HepG2 (cell line): Measurements from ENCODE around the gene TMEM130. TPM values are rescaled to one million over a fixed set of nuclear protein-coding genes. Genes with fewer than 3 reads are reported as not detected.

ENCODE experiments used
- ATAC-seq: fragments of 200-7000 bp; cut with Tn5 transposase; 3 replicates; pipeline ENCODE4 v1.9.1; 2020; ENCODE audit warnings: mild to moderate bottlenecking, moderate library complexity
- BruUV-seq: library from RNA; stranded (reverse); fragments of 400-500 nt; replicated peaks from 2 replicates; lab custom pipeline; 2021; lab: Mats Ljungman, UMichigan
- CTCF ChIA-PET: fragments of 300-600 bp; formaldehyde crosslinking; extraction: SDS; loops from one replicate; lab custom pipeline; 2021; ENCODE audit warnings: low total read pairs, inconsistent platforms, low intra/inter-chr PET ratio; lab: Yijun Ruan, JAX
- POLR2A ChIA-PET: fragments of 350-600 bp; sonication (Branson Sonifier 250); formaldehyde crosslinking; loops from one replicate; lab custom pipeline; 2020; ENCODE audit warnings: antibody characterized with exemption, inconsistent platforms; lab: Yijun Ruan, JAX
- DNase-seq: peaks from one replicate; pipeline ENCODE4 v3.0.0-alpha.2; 2015; ENCODE audit warnings: low spot score
- FAIRE-seq: peaks from 3 replicates; lab custom pipeline; 2011; peaks lifted over from hg19 to GRCh38; lab: Jason Lieb, UNC
- H2AFZ ChIP-seq: one replicate; pipeline ENCODE4 v1.6.1; 2011; ENCODE audit warnings: low read length, inconsistent platforms
- H3K27ac ChIP-seq: fragments of 300-600 bp; 3 replicates; pipeline ENCODE4 v1.8.0; 2011; ENCODE audit warnings: mixed run types, mild to moderate bottlenecking, mixed read lengths, low read length, inconsistent platforms; ENCODE audit not compliant: insufficient read depth; ENCODE audit errors: extremely low read length
- H3K27me3 ChIP-seq, 2 experiments: fragments of 200-600 bp in 1 of 2; 2 replicates in 1 of 2; 3 replicates in 1 of 2; pipeline versions ENCODE4 v1.6.0 to v1.8.0; 2011; ENCODE audit warnings: low read length in 2 of 2, mild to moderate bottlenecking in 2 of 2, moderate library complexity in 2 of 2, inconsistent platforms in 1 of 2; ENCODE audit not compliant: insufficient read depth in 2 of 2, control insufficient read depth in 1 of 2
- H3K36me3 ChIP-seq, 2 experiments: fragments of 200-600 bp in 1 of 2; replicated peaks in 1 of 2; 2 replicates in 1 of 2; 3 replicates in 1 of 2; pipeline versions ENCODE4 v1.5.1 to v1.8.0; 2011; ENCODE audit warnings: low read length in 2 of 2, inconsistent platforms in 1 of 2; ENCODE audit not compliant: insufficient read depth in 2 of 2, control insufficient read depth in 1 of 2
- H3K4me1 ChIP-seq: 2 replicates; pipeline ENCODE4 v1.5.1; 2012; ENCODE audit warnings: low read length, inconsistent platforms; ENCODE audit not compliant: insufficient read depth
- H3K4me2 ChIP-seq: 2 replicates; pipeline ENCODE4 v1.6.0; 2011; ENCODE audit warnings: low read depth, low read length, inconsistent platforms
- H3K4me3 ChIP-seq, 3 experiments: fragments of 200-600 bp in 1 of 3; sonication (generic), shearing (Covaris generic) in 1 of 3; replicated peaks in 1 of 3; 2 replicates each; pipeline ENCODE4 v1.5.1; 2011 to 2016; ENCODE audit warnings: low read length in 3 of 3, inconsistent platforms in 2 of 3, low read depth in 2 of 3, mild to moderate bottlenecking in 2 of 3, control low read depth in 1 of 3, mixed read lengths in 1 of 3; ENCODE audit not compliant: insufficient read depth in 1 of 3
- H3K79me2 ChIP-seq: one replicate; pipeline ENCODE4 v1.6.1; 2011; ENCODE audit warnings: low read length, inconsistent platforms; ENCODE audit not compliant: insufficient read depth
- H3K9ac ChIP-seq: 2 replicates; pipeline ENCODE4 v1.6.0; 2011; ENCODE audit warnings: mild to moderate bottlenecking, low read depth, low read length, inconsistent platforms; ENCODE audit not compliant: insufficient read depth
- H3K9me3 ChIP-seq: 2 replicates; pipeline ENCODE4 v1.5.1; 2012; ENCODE audit warnings: mild to moderate bottlenecking, low read length
- H4K20me1 ChIP-seq: 2 replicates; pipeline ENCODE4 v1.6.0; 2011; ENCODE audit warnings: inconsistent platforms, mild to moderate bottlenecking, low read length, moderate library complexity; ENCODE audit not compliant: insufficient read depth
- ZNF282 ChIP-seq: fragments of 450-650 bp; IDR thresholded peaks from 2 replicates; pipeline ENCODE4 v1.6.1; 2018; ENCODE audit not compliant: partially characterized antibody
- ZNF460 ChIP-seq: sonication (generic); formaldehyde crosslinking; IDR thresholded peaks from 2 replicates; pipeline ENCODE4 v1.5.1; 2020; ENCODE audit warnings: missing genetic modification reagents, mild to moderate bottlenecking, borderline replicate concordance
- ZNF629 ChIP-seq: sonication (generic); formaldehyde crosslinking; conservative IDR thresholded peaks from 2 replicates; pipeline ENCODE4 v1.5.0; 2020; ENCODE audit warnings: missing genetic modification reagents
- ZZZ3 ChIP-seq: sonication (generic); formaldehyde crosslinking; IDR thresholded peaks from 2 replicates; pipeline ENCODE4 v1.4.0; 2020; ENCODE audit warnings: missing genetic modification reagents, mild to moderate bottlenecking, borderline replicate concordance
- WGBS: methylation state at CpG from one replicate; pipeline ENCODE4 v1.1.6; 2017; ENCODE audit warnings: low lambda C conversion rate; 5-methylcytosine and 5-hydroxymethylcytosine counted together
- in situ Hi-C: cut with HindIII; loops from 2 replicates; pipeline ENCODE4 v1.10.0; 2017; ENCODE audit warnings: low pct_unique_long_range_greater_than_20kb; ENCODE audit not compliant: extremely low pct_ligation_motif_present
- intact Hi-C: fragments of 100-400 bp; cut with micrococcal nuclease; formaldehyde crosslinking; loops from one replicate; pipeline ENCODE4 v1.10.0; 2022; ENCODE audit not compliant: unreplicated experiment
- polyA plus RNA-seq, 8 experiments: library from polyadenylated mRNA; depleted of rRNA in 3 of 8; stranded (reverse) in 7 of 8; unstranded in 1 of 8; fragments of >200 nt; fragmentation: Illumina TruSeq in 4 of 8; extraction: Trizol in 4 of 8; gene quantifications; 2 replicates each; pipeline versions ENCODE4 v1.2.1 to v1.2.3, GENCODE V29; 2011 to 2016; ENCODE audit warnings: low read depth in 4 of 8, missing spikeins in 1 of 8, mixed read lengths in 1 of 8; ENCODE audit not compliant: insufficient read depth in 1 of 8
- total RNA-seq, 5 experiments: library from RNA; depleted of rRNA; stranded (reverse); fragments of >200 nt; fragmentation: Illumina TruSeq; extraction: Trizol; gene quantifications; 2 replicates each; pipeline ENCODE4 v1.2.3, GENCODE V29; 2016; ENCODE audit warnings: low read depth in 1 of 5
- TF ChIP-seq, protein P1 (sequence below): sonication (generic); formaldehyde crosslinking; IDR thresholded peaks from 2 replicates; pipeline ENCODE4 v1.5.1; 2020; ENCODE audit warnings: mild to moderate bottlenecking, missing genetic modification reagents, borderline replicate concordance
- TF ChIP-seq, protein P2 (sequence below): sonication (generic); formaldehyde crosslinking; IDR thresholded peaks from 2 replicates; pipeline ENCODE4 v1.8.1; 2023; ENCODE audit warnings: mild to moderate bottlenecking, missing genetic modification reagents
- TF ChIP-seq, protein P3 (sequence below): sonication (generic); formaldehyde crosslinking; IDR thresholded peaks from 2 replicates; pipeline ENCODE4 v1.5.1; 2020; ENCODE audit warnings: missing genetic modification reagents, mild to moderate bottlenecking, borderline replicate concordance
- TF ChIP-seq, protein P4 (sequence below): sonication (generic); formaldehyde crosslinking; IDR thresholded peaks from 2 replicates; pipeline ENCODE4 v1.4.0; 2020; ENCODE audit warnings: missing genetic modification reagents

The TMEM130 gene
- total and polyA plus RNA-seq, 2 of the 13 experiments (the other 11 are each of a cell fraction or from before 2014, with no cell fraction given), result not detected

DNA sequence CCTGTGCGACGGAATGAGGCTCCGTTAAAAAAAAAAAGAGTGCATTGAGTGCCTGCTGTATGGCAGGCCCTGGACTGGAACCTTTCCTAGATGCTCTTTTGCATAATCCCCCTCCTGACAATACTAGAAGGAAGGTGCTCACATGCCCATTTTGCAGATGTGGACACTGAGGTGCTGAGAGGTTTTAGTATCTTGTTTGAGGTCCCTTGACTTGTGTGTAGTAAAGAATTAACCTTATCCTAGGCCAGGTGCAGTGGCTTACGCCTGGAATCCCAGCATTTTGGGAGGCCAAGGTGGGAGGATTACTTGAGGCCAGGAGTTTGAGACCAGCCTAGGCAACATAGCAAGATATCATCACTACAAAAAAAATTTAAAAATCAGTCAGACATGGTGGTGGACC lies 46.6 kb downstream of the TMEM130 start:
- no peak overlapping the region for H3K9ac ChIP-seq

DNA sequence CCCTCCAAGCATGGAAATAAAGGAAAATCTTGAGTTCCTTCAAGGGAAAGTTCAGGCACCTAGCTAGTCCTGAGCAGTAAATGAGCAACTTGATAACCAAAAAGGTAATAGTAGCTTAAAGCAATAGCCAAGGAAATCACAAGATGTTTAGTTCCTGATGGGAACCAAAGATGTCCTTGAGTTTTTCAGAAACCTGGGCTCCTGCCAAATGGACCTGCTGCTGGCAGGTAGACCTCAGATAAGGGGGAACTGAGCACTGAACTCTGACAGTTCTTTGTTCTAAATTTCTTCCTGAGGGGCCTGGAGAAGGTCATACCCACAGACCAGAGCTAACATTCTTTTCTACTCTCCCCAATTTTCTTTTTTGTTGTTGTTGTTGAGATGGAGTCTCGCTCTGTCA lies 48.5 kb downstream of the TMEM130 start:
- no peak for ATAC-seq
- no TSS peak for BruUV-seq
- in situ Hi-C loops (no loop called here), intact Hi-C loops (no loop called here)
- Histone ChIP-seq H3K9me3 (no peaks in the 10 kb centered on the region), H3K27me3 (no peaks in the 10 kb centered on the region; a peak in 1 of 5 replicates), H3K36me3 (no peaks in the 10 kb centered on the region), H3K27ac (no peak overlapping the region), H3K4me1 (no peaks in the 10 kb centered on the region), H4K20me1 (no peaks in the 10 kb centered on the region), H3K4me3 (no peak overlapping the region), H3K79me2 (no peaks in the 10 kb centered on the region), H3K4me2 (no peak overlapping the region), H3K9ac (no peak overlapping the region), H2AFZ (no peak overlapping the region)
- WGBS, result 50% methylated on average over 1 of the region's 1 CpG
- ChIA-PET POLR2A (no interaction called here), CTCF (no interaction called here)
- no peak for TF ChIP-seq ZNF460 (CRISPR knock-in tag)
- TF ChIP-seq, protein P1, sequence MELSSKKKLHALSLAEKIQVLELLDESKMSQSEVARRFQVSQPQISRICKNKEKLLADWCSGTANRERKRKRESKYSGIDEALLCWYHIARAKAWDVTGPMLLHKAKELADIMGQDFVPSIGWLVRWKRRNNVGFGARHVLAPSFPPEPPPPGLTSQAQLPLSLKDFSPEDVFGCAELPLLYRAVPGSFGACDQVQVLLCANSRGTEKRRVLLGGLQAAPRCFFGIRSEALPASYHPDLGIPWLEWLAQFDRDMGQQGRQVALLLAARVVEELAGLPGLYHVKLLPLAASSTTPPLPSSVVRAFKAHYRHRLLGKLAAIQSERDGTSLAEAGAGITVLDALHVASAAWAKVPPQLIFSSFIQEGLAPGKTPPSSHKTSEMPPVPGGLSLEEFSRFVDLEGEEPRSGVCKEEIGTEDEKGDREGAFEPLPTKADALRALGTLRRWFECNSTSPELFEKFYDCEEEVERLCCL (CRISPR knock-in tag), result no peak
- TF ChIP-seq, protein P2, sequence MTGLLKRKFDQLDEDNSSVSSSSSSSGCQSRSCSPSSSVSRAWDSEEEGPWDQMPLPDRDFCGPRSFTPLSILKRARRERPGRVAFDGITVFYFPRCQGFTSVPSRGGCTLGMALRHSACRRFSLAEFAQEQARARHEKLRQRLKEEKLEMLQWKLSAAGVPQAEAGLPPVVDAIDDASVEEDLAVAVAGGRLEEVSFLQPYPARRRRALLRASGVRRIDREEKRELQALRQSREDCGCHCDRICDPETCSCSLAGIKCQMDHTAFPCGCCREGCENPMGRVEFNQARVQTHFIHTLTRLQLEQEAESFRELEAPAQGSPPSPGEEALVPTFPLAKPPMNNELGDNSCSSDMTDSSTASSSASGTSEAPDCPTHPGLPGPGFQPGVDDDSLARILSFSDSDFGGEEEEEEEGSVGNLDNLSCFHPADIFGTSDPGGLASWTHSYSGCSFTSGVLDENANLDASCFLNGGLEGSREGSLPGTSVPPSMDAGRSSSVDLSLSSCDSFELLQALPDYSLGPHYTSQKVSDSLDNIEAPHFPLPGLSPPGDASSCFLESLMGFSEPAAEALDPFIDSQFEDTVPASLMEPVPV, result no peak
- TF ChIP-seq ZNF282, result no peak
- TF ChIP-seq, protein P3, sequence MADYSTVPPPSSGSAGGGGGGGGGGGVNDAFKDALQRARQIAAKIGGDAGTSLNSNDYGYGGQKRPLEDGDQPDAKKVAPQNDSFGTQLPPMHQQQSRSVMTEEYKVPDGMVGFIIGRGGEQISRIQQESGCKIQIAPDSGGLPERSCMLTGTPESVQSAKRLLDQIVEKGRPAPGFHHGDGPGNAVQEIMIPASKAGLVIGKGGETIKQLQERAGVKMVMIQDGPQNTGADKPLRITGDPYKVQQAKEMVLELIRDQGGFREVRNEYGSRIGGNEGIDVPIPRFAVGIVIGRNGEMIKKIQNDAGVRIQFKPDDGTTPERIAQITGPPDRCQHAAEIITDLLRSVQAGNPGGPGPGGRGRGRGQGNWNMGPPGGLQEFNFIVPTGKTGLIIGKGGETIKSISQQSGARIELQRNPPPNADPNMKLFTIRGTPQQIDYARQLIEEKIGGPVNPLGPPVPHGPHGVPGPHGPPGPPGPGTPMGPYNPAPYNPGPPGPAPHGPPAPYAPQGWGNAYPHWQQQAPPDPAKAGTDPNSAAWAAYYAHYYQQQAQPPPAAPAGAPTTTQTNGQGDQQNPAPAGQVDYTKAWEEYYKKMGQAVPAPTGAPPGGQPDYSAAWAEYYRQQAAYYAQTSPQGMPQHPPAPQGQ (CRISPR knock-in tag), result no peak
- TF ChIP-seq, protein P4, sequence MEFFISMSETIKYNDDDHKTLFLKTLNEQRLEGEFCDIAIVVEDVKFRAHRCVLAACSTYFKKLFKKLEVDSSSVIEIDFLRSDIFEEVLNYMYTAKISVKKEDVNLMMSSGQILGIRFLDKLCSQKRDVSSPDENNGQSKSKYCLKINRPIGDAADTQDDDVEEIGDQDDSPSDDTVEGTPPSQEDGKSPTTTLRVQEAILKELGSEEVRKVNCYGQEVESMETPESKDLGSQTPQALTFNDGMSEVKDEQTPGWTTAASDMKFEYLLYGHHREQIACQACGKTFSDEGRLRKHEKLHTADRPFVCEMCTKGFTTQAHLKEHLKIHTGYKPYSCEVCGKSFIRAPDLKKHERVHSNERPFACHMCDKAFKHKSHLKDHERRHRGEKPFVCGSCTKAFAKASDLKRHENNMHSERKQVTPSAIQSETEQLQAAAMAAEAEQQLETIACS (CRISPR knock-in tag), result no peak
- no peak for FAIRE-seq
- DNase-seq, result no peak

More for the DNA sequence above, 46.6 kb downstream of the TMEM130 start:
- POLR2A ChIA-PET, result no interaction called here
- intact Hi-C loops, result no loop called here
- no TSS peak for BruUV-seq
- TF ChIP-seq ZZZ3 (CRISPR knock-in tag), result no peak
- peak; percentile 61; the same call in 1 of the 2 replicates for TF ChIP-seq ZNF629 (CRISPR knock-in tag)
- TF ChIP-seq, all 625 proteins: peak for 1
- Histone ChIP-seq H4K20me1 (no peaks in the 10 kb centered on the region), H3K4me1 (no peaks in the 10 kb centered on the region), H3K27ac (no peak overlapping the region), H3K79me2 (no peaks in the 10 kb centered on the region), H3K9me3 (no peaks in the 10 kb centered on the region), H3K36me3 (no peaks in the 10 kb centered on the region), H3K4me3 (no peak overlapping the region), H3K4me2 (no peak overlapping the region), H3K27me3 (peaks cover 0 to 2% of the 10 kb centered on the region in 2 experiments; a peak in 1 of 5 replicates), H2AFZ (no peak overlapping the region)
- WGBS, result 67% methylated on average over 4 of the region's 4 CpGs
- DNase-seq (no peak), ATAC-seq (no peak), FAIRE-seq (no peak)
- in situ Hi-C loops, result no loop called here
- CTCF ChIA-PET, result no interaction called here
